Stimulated activated CD8-positive, alpha-beta memory T cell treated with anti-CD3 and anti-CD28 coated beads, Interleukin-7, amount 100 ng/mL, for 1 hour (primary cell): ENCODE results near the gene RNF180.
"Not testable (repeated sequence)": the region's sequence is repeated elsewhere in the genome, so short reads cannot be mapped to it uniquely, and the experiment has no call there.

ENCODE experiments used
- DNase-seq, 2 donors: peaks; one replicate each; pipeline ENCODE4 v3.0.0-alpha.2; 2020; ENCODE audit warnings: low read depth in 2 of 2

RNF180 gene

DNA sequence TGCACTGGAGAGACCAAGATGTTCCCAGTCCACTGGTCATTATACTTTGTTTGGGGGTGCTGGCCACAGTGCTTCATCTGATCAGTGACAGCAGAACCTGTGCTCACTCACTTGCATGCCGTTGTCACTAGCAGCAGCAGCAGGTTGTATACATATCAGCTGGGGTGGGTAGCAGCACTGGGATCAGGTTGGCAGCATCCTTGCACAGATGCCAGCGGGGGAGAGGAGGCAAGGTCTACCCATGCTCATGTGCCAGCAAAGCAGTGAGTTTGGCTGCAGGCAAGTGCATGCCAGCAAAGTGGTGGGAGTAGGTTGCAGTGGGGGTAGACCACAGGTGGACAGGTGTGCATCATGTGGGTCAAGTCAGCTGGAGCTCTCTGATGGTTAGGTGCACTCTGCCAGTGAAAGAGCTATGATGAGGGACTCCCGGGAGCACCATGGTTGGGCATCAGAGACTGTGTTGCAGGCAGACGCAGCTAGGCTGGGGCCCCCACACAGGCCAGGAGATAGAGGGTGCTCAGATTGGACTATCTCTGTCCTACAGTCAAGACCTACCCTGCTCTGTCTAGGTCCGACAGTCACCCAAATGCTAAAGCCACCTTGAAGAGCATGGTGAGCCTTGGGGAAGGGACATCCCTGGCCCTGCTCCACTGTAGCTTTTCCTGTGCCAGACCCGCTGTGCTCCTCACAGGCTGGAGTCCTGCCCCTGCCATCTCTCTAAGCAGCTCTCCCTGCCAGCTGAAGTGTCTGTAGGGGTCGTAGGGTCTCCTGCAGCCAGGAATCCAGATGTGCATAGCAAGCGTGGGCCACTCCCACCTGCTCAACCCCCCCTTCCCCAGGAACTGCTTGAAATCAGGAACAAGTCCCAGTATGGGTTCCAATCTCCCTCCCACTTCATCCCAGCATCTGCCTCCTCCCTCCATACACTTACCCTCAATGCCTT is 119.8 kb downstream of the RNF180 start:
- DNase-seq = no peak

DNA sequence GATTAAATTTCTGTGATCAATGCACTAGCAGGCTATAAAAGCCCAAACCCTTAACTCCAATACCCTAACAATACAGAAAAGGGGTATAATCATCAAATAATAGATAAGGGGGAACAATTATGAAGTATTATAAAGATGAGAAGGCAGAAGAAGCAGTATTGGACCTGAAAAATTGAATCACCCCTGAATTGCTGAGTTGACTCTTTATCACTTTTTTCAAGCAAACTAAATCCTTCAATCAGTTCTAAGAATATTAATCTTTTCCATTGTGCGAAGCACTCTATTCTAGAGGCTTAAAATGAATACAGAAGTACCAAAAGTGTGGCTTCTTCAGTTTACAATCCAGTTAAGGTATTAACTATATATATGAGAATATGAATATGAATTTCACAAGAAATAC is 120.7 kb downstream of the RNF180 start:
- DNase-seq = no peak

DNA sequence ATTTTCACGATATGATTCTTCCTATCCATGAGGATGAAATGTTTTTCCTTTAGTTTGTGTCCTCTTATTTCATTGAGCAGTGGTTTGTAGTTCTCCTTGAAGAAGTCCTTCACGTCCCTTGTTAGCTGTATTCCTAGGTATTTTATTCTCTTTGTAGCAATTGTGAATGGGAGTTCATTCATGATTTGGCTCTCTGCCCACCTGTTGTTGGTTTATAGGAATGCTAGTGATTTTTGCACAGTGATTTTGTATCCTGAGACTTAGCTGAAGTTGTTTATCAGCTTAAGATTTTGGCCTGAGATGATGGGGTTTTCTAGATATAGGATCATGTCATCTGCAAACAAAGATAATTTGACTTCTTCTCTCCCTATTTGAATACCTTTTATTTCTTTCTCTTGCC is 122.9 kb downstream of the RNF180 start:
- not testable (repeated sequence) for DNase-seq

DNA sequence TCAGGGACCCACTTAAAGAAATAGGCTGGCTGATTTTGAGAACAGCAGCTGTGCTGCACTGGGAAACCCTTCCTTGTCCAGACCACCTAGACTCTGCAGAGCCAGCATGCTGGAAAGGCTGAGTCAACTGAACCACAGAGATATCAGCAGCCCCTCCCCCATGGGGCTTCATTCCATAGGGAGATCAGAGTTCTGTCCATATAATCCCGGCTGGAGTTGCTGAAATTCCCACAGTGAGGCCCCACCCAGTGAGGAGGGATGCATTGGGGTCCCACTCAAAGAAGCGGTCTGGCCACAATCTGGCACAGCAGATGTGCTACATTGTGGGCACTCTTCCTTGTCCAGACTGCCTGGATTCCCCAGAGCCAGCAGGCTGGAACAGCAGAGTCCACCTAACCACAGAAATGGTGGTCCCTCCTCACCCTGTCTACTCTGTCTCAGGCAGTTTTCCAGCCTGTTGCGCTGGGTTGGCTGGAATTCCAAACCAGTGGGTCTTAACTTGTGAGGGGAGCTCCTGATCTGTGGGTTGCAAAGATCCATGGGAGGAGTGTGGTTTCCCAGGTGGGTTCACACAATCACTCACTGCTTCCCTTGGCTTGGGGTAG is 127.1 kb downstream of the RNF180 start:
- DNase-seq = no peak

DNA sequence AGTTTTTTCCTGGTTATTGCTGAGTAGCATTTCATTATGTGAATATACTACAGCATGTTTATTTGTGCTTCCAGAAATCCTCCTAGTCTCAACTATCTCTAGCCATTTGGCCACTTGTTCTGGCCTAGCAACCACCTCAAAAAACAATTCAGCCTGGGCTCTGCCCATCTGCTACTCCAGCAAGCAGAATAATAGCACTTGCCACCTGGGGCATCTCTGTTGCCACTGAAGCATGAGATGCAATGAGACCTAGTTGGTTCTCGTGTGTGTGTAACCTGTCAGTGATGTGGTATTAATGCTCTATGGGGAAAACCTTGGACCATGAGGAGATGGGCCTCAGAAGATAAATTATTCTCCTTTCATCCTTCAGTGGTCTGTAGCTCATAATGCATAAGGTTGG is 129.5 kb downstream of the RNF180 start:
- no peak for DNase-seq

DNA sequence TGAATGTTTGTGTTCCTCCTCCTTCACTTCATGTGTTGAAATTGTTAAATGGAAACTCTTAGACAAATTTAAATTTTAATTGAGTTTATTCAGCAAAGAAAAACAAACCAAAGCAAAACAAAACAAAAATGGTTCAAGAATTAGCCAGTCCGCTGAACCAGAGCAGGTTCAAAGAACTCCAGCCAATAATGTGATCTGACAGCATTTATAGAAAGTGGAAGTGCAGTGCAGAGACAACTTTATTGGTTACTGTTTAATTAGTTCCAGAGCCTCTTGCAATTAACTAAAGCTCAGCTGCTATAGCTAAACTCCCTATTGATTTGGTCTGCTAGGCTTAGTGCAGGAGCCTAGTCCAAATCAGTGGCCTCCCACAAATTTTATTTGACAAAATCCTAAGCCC is 132.9 kb downstream of the RNF180 start:
- no peak for DNase-seq

DNA sequence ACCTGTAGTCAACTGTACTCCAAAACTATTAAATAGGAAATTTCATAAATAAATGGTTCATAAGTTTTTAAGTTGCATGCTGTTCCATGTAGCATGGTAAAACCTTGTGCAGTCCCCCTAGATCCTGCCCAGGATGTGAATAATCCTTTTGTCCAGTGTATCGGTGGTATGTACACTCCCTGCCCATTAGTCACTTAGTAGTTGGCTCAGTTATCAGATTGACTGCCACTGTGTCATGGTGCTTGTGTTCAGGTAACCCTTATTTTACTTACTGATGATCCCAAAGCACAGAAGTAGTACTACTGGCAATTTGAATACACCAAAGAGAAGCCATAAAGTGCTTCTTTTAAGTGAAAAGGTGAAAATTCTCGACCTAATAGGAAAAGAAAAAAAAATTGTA is 134.2 kb downstream of the RNF180 start:
- no peak for DNase-seq

DNA sequence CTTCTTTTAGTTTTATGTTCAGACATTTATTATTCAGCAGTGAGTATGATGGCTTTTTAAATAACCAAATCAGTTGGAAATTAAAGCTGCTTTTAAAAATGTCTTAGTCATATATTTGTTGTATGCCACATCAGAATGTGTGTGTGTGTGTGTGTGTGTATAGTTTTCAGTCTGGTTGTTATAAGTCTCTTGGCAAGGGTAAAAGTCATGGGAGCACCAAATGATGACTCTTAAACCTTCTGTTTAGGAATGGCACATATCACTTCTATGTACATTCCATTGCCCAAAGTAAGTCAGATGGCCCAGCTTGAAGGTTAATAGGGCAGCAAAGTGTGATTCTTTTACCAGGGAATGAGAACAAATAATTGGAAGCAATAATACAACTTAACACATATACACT is 135.9 kb downstream of the RNF180 start:
- no peak for DNase-seq

DNA sequence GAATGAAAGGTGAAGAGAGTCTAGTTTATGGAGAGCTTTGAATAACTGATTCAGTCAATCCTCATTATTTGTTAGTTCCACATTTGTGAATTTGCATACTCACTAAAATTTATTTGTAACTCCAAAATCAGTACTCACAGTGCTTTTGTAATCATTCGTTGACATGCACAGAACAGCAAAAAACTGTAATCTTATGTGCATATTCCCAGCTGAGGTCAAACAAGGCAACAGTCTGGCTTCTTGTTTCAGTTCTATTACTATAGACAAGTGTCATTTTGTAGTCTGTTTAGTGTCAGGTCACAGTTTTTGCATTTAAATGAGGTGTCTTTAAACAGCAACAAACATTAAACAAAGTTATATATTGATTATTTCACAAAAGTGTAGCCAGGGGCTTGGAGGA is 142.5 kb downstream of the RNF180 start:
- DNase-seq = no peak

DNA sequence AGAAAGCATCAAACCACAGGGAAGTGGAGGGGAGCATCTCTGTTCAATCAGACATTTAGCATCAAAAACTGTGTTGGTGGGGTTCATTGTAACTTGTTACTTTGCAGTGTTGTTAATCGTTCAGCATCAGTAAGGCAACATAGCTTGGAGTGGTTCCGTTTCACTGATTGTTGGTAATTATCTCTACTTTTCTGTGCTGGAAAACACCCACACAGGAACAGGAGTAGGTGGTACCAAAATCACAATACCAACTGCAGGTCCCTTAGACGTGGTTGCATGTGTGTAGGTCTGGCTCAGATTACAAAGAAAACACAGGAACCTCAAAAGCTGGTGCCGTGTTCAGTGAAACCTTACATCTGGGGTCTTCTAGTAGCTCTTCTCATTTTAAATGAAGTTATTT is 146.8 kb downstream of the RNF180 start:
- no peak for DNase-seq

DNA sequence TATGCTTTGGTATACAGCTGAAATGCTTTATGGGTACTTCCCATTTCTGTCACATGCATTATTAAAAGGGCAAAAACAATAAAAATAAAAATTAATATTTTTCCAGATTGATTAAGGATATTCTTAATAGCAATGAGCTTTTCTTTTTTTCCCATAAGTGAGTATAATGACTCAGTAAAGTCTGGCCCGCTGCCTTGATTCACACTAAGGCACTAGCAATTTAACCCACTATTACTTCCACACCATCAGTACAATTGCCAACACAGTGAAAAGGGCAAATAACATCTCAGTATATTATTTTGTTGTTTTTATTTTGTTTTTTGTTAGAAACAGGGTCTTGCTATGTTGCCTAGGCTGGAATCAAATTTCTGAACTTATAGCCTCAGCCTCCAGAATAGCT is 150.1 kb downstream of the RNF180 start:
- DNase-seq = no peak

DNA sequence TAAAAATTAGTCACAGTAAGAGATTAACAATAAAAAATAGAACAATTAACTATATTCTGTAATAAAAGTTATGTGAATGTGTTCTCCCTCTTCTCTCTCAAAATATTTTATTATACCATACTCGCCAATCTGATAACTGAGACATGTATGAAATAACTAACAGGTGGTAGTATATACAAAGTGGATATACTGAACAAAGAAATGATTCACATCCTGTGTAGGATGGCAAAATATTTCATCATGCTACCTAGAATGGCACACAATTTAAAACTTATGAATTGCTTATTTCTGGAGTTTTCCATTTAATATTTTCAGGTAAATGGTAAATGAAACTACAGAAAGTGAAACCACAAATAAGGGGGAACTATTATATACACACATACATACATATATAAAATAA is 152.5 kb downstream of the RNF180 start:
- no peak for DNase-seq

DNA sequence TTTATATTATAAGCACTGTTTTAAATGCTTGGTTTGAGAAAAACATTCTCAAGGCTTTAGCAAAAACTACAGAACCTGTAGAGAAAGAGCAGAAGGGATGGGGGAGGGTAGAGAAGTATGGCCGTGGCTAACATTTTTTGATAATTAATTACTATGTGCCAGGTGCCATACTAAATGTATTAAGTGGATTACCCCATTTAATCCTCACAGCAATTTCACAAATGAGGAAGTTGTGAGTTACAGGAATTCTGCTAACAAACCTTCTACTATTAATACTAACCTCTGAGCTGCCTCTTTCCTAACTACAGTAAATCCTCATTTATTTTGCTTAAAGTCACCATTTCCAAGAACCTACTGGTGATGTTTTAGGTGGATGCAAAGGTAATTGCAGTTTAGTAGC is 157.9 kb downstream of the RNF180 start:
- no peak for DNase-seq

DNA sequence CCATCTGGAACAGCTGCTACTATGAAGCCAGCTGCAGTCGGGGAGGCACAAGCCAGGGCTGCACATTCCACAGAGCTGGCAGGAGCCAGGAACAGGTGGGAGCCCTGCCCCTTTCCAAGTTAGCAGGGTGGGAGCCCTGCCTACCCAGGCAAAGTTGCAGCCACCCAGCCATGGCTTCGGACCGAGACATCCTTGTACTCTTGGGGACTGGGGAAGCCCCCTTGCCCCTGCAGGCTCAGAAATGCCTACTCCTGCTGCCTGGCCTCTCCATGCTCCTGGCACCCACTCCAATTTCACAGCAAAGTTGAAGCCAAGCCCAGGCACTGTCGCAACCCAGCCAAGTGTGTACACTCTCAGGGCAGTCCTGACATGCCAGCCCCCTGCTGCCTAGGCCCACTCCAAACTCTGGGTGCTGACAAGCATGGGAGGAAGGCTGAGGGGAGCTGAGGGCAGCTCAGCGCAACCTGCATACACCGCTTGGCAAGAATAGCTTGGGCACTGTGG is 165.1 kb downstream of the RNF180 start:
- DNase-seq = no peak

DNA sequence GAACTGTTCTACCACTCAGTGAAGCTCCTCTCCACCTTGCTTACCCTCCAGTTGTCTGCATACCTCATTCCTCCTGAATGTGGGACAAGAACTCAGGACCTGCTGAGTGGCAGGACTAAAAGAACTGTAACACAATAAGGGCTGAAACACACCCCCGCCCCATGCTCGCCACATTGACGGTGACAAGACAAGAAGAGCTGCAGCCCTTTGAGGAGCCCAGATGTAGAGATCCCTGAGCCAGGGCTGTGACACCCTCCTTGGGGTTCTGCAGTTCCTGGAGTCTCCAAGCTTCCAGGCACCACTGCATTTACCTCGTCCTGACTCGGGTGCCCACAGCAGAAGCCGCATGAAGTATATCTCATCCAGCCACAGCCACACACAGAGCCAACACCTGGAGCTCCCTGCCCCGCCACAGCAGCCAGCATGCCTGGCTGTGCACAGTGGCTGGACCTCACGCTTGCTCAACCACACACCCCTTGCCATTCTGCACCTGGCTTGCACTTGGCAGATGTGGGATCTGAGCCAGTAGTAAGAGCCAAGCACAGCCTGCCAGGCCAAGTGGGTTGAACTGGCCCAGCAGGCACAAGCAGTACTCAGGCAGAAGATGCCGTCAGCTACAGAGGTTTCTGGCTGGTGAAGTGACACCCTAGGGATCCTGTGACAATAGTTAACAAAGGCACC is 166.1 kb downstream of the RNF180 start:
- no peak for DNase-seq

DNA sequence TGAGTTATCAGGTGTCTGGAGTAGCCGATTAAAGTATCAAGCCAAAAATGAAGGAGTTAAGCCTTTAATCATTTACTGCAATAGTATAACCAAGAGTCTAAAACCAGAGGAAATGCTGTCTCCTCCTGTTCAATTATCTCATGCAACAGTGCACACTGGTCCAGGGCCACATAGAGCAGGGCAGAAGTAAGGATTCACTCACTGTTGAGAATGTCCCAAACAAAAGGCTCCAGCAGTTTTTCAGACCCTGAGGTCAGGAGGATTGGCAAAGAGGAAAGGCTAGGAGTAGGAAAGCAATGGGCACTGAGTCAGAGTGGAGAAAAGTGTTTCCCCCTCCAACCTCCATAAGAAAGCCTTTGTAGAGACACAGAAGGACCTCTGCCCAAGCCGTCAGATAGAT is 168.2 kb downstream of the RNF180 start:
- DNase-seq = no peak

DNA sequence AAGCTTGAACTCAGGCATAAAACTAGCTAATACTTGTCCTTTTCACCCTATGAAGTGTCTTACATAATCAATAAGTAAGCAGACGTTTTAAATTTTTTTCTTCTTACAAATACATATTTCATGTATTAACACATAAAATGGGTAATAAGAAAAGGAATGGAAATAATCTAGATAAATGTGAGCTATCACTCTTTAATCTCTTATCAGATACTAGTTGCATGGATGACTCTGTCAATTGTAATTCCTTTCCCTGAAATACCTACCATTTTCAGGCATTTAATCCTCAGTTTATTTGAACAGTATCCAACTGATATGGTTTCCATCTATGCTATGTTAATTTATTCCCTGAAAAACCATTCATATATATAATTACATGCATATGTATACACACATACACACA is 174.1 kb downstream of the RNF180 start:
- no peak for DNase-seq

DNA sequence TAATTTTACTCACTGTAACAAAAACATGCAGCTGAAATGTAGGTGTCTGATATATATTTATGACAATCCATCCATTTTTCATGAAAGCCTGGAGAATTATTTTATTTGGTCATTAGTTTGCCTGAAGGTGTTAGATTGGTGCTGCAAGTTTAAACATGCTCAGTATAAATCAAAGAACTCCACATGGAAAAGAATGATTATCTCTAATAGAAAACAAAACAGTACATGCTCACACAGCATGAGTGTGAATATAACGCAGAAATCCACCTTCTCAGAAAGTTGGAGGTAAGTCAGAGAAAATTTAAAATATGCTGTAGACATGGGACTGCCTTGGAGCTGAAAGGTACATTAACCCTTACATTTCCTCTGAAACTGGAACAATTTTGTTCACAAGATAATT is 174.7 kb downstream of the RNF180 start:
- no peak for DNase-seq

DNA sequence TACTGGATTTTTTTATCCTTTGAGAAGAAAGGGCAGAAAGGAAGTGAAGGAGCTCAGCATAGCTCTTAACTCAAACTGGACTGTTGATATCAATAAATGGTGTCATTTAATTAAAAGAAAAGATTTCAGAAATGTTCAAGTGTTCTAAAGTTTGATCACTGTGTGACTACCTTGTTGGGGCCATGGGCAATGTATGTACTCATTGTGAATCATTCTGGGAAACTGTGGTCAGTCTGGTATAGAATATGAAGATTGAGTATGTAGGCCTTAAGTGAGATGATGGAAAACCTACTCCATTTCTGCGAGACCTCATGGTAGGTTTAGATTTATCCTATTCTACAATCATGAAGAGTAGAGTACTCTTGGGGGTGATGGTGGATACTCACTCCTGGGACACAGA is 175.7 kb downstream of the RNF180 start:
- DNase-seq = no peak

DNA sequence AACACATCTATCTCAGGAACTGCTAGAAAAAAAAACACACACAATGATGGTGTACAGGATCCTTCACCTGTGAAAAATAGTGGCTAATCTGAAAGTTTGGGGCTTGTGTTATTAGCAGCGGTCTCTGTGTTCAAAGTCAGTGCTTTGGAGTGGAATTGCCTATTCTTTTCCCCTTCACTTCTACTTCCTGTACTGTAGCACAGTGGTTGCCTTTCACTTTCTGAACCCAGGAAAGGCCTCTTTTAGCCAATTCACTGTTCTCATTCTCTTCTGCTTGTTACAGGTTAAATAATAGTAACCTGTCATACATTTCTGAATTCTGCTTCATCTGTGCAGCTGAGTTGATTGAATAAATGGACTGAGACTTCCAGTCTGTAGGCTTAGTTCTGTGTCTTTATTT is 178.9 kb downstream of the RNF180 start:
- DNase-seq = no peak

DNA sequence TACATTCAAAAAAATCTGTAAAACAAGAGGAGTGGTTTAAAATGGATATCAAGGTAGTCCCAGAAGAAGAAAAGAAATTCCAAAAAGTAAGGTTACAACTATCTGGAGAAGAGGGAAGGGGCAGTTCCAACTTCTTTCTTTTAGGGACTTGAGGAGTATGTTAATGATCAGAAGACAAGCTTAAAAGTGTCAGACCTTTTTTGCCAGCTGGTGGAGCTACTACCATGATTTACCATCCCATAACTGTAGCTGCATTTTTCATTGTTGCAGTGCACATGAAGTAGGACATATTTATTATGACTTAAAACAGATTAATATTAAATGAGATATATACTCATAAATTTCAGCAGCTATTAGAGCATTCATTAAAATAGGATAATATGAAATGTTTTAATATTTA is 181.7 kb downstream of the RNF180 start:
- no peak for DNase-seq

DNA sequence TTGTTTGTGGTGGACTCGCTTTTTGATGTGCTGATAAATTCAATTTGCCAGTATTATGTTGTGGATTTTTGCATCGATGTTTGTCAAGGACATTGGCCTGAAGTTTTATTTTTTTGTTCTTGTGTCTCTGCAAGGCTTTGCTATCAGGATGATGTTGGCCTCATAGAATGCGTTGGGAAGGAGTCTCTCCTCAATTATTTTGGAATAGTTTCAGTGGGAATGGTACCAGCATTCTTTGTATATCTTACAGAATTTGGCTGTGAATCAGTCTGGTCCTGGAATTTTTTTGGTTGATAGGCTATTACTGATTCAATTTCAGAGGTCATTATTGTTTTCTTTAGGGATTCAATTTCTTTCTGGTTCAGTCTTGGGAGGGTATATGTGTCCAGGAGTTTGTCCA is 198.8 kb downstream of the RNF180 start:
- DNase-seq = no peak

DNA sequence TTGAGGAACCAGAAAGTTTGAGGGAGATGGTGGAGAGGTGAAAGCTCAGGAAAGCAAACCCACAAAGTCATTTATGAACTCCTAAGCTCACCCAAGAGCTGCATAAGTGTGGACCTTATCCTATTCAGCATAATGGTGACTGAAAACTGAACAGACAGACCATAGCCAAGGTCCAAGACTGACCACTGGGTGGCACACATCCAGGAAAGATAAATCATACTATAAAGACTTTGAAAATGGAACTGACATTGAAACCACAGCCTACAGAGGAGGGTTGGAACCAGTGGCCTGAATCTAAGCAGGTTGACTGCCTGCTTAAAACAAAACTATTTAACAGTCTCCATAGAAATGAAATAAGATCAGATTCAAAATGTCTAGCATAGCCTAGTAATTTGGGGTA is 219.1 kb downstream of the RNF180 start:
- no peak for DNase-seq
